NCI-H2196 (cell line): Measurements from ENCODE around the gene UMAD1.
A peak's percentile ranks its signal among the peaks of the same experiment; 100 is the strongest.
"Not testable (repeated sequence)": the region's sequence is repeated elsewhere in the genome, so short reads cannot be mapped to it uniquely, and the experiment has no call there.

Experiments used
- DNase-seq: peaks from one replicate; lab custom pipeline; 2025; ENCODE audit not compliant: unreplicated experiment; lab: John Stamatoyannopoulos, UW

Gene UMAD1

DNA sequence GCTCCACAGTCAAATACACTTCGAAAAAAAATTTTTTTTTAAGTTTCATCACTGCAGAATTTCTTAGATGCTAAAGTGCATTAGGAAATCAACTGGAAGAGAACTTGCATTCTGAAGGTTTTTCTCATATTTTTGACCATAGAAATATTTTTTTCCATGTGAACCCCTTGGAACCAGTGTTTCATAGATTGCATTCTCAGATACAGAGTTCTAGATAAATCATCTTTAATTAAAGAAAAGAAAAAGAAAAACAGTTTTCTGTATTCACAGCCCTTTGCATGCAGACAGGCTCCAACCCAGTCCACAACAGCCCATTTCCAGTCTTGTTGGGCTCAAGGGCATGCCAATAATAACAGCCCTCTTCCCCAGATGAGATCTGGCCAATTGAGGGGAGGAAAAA is 153.4 kb downstream of the UMAD1 start:
- DNase-seq = no peak

DNA sequence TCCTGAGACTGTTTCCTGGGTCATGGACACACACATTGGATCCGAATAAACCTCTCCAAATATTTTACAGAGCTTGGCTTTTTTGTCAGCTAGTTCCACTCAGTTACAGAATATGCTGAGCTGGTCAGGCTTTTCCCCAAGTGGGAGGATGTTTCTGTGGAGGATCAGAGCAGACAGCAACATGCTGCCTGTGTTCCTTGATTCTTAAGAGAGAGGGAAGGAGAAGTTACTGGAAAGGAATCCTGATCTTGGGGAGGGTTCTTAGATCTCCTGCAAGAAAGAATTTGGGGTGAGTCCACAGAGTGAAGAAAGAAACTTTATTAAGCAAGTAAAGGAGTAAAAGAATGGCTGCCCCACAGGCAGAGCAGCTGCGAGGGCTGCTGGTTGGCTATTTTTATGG is 154.7 kb downstream of the UMAD1 start:
- DNase-seq = no peak

DNA sequence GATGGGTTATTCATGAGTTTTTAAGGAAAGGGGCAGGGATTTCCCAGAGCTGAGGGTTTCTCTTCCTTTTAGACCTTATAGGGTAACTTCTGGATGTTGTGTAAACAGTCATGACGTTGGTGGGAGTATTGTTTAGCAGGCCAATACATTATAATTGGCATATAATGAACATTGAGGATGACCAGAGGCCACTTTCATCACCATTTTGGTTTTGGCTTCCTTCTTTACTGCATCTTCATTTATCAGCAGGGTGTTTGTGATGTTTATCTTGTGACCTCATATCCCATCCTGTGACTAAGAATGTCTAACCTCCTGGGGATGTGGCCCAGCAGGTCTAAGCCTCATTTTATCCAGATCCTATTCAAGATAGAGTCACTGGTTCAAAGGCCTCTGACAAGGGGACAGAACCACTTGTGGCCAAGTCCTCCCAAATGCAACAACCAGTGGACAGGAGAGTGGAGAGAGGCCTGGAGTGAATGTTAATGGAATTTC is 155.1 kb downstream of the UMAD1 start:
- no peak for DNase-seq

DNA sequence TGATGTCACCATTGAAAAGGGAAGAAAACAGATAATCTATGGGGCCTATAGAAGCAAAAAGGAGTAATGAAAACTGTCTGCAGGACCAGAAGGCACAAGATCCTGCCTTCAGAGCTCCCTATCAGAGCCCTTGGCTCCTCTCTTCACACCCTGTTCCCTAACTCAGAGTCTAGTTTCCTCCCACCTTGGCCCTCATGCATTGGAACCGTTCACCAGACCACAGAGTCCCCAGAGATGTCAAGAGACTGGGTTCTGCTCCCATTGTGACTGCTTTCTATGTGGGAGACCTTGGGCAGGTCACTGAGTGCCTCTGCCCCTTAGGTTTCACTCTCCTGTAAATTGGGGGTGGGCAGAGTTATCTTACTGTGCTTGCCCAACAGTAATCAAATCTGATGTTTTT is 158.0 kb downstream of the UMAD1 start:
- no peak for DNase-seq

DNA sequence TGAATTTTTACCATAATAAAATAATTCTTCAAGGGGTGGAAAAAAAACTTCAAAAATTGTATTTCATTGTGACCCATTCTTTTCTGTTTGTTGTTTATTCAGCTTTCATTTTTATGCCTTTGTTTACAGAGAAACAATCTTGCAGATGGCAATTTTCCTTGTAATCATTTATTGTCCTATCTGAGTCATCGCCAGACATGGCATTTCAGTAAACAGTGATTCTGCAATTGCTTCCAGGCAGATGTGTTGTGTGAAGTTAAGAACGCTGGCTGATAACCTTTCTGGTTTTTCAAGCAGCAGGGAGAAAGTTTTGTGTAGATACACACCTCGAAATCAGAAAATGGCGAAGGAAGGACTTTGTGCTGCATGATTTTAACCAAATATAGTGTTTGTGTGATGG is 158.6 kb downstream of the UMAD1 start:
- peak; percentile 43 for DNase-seq

DNA sequence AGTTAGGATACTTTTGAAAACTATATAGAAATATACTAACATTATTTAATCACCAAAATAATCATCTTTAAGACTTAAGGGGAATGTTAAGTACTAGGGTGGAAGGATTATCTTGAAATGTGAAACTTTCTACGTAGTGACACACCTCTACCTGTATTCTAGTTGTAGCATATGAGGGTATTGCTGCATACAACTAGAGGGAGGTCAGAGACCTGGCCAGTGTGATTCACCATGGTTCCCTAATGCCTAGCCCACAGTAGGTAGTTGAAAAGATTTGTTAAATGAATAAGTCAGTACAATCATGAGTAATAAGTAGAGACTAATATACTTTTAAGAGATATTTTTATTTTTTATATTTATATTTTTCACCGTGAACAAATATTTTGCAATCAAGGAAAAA is 162.0 kb downstream of the UMAD1 start:
- DNase-seq = no peak

DNA sequence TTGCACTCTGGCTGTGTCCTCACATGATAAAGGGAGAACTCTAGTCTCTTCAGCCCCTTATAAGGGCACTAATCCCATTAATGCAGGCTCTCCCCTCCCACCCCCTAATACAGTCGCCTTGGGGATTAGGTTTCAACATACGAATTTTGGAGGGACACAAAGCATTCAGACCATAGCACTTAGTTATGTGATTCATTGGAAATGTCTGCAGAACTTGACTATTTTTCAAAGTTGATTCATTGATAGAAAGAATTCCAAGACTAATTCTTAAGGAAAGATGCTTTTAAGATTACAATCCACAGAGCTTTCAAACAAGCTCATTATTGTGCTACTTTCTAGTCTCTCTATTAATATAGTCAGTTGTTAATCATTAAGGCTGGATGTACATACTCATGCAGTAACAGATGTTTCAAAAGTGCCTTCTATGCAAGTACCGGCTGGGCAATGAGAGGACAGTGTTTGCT is 163.2 kb downstream of the UMAD1 start:
- no peak for DNase-seq

DNA sequence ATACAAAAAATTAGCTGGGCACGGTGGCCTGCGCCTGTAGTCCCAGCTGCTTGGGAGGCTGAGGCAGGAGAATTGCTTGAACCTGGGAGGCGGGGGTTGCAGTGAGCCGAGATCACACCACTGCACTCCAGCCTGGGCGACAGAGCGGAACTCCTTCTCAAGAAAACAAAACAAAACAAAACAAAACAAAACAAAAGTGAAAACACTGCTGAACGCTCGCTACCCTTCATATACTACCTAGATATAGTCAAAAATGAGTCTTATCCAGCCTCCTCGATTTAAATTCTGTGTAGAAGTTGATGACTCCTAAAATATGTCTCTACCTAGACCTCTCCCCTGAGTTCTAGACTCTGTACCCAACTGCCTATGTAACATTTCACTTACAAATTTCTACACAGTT is 164.3 kb downstream of the UMAD1 start:
- DNase-seq = not testable (repeated sequence)

DNA sequence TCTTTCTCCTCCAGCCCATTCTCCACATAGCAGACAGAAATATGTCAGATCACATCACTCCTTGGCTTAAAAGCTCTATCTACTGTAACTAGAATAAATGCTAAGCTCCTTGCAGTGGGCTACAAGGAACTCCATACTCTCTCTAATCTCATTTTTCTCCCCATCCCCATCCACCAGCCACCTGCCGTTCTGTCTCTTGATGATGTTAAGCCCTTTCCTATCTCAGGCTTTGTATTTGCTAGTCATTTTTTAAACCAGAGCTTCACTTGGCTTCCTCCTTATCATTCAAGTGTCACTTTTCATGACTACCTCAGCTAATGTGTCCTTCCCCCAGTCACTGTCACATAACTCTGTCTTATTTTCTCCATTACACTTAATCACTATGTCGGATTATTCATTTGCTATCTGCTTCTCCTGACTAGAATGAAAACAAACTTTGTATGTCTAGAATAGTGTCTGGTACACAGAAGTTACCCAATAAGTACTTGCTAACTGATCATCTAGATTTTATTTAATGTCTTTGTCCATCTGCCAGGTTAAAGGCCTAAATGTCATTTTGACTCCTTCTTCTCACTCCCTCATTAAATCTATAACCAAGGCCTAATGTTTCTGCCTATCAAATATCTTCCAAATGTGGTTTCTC is 165.1 kb downstream of the UMAD1 start:
- no peak for DNase-seq

DNA sequence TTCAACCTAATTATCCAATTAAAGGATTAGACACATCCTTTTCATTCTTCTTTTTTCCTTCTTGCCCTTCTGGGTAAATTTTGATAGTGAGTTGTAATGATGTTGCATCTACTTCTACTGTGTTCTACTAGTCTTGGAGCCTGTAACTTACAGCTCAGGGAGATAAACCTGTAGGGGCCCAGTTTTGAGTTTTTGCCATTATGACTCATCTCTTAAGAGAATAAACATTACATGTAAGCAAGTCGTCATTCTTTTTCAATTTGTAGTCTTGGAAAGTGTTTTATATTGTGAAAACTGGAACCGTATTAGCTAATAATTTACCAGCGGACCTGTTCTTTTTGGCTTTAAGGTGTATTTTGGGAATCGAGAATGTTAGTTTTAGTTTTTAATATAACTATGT is 167.6 kb downstream of the UMAD1 start:
- no peak for DNase-seq

DNA sequence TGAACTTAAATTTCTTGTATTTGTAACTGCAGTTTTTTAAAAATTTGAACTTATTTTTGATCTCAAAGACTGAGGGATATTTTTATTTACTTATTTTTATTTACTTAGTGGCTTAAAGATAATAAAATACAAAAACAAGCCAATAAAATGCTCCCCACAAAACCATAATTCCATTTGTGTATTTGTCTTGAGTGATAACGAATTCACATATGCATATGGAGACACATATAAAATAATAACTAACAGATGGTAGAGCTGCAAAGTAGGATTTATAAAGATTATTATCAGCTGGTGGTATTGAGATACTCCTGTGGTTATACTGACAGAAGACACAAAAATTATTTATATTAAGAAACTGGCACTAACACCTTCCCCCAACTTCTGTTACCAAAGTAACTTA is 168.1 kb downstream of the UMAD1 start:
- no peak for DNase-seq

DNA sequence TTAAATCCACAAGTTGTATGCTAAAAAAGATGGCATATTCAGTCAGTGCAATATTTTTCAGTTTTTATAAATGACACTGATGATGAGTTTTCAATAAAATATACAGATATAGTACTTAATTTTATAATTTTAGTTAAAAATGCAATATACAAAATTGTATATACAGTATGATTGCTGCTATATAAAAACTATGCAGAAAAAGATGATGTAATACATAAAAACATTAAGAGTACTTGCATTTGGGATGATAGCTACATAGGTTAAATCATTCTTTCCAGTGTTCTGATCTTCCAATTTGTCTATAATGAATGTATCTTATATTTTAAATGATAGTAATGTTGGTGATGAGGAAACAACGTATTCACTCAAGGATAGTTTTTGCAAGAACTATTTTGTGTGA is 169.8 kb downstream of the UMAD1 start:
- DNase-seq = no peak

DNA sequence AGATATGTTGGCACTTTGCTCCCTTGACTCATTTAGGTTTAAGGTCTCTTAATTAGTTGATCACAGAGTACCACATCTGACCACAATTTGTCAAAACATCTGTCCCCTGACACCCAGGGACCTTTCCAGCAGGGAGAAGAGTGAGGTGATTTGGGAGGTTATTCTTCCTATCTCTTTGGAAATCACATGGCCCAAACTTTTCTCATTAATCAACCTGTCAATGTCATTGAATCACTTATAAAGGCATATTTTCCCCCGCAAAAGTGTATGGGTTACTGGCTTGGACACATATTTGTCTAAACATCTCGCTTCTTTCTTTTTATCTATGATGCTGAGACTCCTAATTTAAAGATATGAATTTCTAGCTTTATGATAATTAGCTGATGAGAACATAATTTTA is 170.3 kb downstream of the UMAD1 start:
- no peak for DNase-seq

DNA sequence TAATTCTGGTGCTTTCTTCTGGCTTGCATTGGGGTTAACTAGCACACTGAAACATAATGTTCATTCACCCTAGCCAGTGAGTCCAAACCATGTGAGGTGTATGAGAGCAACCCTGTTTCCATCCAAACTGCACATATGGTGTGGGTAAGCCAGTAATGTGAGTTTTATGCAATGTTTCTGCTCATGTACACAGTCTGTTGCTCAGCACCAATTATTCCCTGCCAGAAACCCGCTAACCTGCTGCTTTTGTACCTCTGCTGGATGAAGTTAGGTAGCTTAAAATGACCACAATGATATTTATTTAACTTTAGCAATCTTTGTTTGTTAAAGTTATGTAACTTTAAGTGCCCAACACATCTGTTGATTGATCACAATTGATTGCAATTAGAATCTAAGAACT is 171.6 kb downstream of the UMAD1 start:
- no peak for DNase-seq

DNA sequence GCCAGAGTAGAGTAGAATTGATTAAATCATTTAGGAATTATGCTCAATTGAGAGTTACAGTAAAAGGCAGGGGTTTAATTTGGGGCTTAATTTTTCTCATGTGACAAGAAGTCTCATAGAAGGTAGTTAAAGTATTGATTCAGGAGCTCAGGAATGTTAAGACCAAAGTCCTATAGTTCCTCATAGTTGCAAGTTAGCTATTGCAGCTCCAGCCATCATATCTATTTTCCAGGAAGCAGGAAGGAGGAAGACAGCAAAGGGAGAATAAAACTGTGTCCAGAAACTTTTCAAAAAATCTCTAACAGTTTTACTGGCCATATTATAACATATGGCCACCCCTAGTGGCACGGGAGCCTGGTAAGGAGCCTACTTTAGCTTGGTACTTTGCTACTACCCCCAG is 174.8 kb downstream of the UMAD1 start:
- no peak for DNase-seq

DNA sequence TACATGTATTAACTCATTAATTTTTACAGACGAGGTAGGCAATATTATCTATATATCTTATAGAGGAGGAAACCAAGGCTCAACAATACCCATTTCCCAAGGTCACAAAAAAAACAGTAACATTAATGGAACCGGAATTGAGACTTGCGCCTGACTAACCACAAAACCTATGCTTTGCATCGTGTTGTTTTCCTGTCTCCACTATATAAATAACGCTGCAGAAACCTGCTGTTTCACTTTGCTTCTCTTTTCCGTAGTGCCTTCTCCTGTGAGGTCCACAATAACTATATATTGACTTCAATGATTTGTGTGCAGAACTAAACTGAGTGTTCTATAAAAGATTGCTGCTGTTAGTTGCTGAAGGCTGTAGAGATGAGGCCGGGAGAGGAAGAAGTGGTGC is 175.5 kb downstream of the UMAD1 start:
- no peak for DNase-seq

DNA sequence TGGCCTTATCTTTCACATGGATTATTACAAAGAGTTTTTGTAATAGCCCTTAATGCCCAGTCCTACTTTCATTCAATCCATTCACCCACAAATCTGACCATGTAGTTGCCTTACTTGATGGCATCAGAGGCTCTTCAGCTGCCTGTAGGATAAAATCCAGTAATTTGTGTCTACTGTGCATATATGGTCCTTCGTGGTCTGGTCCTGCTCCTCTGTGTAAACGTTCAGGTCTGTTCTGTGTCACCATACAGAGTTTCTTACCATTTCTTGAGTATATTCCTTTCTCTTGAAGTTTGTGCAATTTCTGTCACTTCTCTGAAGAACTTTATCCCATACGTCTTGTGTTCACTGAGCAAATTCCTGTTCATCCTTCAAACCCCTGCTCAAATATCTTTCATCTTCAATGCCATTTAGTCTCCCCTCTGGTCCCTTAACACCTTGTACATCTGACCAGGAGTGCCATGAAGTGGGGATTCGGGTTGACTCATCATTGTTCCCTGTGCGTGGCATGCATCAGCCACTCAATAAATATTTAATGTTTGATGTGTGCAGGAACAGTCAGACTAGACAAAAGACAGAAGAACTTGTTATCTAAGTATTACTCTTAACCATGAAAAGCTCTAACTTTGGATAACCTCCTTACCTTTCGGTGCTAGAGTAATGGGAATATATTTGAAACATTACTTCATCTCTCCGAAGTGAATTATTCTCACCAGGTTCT is 176.4 kb downstream of the UMAD1 start:
- DNase-seq = no peak

DNA sequence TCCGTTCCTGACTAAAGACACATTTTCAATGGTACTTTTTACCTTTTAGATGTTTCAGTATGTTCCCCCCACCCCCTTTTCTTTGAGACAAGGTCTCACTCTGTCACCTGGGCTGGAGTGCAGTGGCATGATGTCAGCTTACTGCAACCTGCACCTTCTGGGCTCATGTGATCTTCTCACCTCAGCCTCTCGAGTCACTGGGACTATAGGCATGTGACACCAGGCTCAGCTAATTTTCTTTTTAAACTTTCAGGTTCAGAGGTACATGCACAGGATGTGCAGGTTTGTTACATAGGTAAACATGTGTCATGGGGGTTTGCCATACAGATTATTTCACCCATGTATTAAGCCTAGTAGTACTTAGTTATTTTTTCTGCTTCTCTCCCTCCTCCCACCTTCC is 177.2 kb downstream of the UMAD1 start:
- no peak for DNase-seq

DNA sequence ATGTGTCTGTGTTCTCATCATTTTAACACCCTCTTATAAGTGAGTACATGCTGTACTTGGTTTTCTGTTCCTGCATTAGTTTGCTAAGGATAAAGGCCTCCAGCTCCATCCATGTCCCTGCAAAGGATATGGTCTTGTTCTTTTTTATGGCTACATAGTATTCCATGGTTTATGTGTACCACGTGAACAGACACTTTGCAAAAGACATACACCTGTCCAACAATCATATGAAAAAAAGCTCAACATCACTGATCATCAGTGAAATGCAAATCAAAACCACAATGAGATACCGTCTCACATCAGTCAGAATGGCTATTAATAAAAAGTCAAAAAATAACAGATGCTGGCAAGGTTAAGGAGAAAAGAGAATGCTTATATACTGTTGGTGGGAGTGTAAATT is 177.6 kb downstream of the UMAD1 start:
- DNase-seq = not testable (repeated sequence)

DNA sequence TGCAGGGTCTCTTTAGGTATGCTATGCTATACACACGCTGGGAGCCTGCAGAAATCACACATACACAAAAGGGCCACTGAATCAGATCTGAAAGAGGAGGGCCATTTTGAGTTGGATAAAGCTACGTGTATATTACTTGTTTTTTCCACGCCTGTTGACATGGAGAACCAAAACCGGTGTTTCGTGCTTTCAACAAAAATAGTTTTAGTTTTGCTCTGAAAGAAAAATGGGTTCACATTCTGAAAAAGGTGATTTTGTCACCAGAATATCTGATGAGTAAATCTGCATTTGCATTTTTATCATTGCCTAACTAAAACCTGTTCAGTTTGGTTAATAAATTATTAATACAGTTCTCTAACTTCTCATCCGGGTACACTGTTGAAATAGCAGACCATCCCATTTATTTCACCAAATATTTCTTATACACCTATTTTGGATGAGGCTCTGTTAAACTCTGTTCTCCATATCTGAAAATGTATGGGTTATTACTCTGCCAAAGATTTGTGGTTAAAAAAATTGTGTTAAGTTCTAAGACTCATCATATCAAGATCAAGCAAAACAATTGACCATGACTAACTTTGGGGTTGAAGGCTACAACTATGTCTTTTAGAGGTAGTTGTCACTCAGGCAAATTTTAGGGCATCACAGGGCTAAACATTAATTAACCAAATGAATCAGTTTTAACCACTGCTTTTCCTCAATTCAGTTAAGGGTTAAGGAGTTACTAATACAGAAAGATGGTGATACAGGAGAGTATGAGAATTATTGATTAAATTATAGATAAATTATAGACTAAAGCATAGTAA is 179.1 kb downstream of the UMAD1 start:
- no peak for DNase-seq

DNA sequence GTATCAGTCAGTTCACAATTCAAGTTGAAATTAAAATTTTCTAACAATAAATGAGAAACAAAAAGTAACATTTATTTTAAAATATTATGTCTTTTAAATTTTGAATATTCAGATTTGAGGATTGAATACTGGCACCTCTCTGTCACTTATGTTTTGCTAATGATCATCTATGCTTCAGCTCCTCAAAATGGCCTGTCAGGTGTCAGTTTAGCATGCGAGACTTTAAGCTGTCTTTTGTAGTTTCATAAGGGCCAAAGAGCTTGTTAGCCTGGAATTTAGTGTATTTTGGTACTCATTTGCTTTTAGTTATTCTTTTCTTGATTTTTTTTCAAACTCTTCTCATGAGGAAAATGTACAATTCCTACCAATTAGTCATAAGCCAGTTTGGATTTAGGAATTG is 179.9 kb downstream of the UMAD1 start:
- no peak for DNase-seq

DNA sequence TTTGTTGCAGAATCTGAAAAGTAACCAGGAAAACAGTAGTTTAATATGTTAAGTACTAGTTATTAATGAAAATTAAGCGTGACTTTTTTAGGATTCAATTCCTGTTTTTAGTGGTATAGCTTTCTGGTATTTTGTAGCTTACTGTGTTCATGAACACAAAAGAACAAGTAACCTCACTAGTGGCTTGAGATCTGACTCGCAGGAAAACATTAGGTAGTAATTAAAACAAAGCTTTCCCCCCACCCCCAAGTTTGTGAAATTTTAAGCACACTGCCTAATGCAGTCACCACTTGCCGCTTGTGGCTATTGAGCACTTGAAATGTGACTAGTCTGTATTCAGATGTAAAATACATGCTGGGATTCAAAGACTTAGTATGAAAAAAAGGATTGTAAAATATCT is 180.4 kb downstream of the UMAD1 start:
- no peak for DNase-seq
